Panc1 (cell line): ENCODE data around the gene ZNF608. TPM values are rescaled to one million over a fixed set of nuclear protein-coding genes. Genes with fewer than 3 reads are reported as not detected.

Experiments
- ATAC-seq: fragments of 200-7000 bp; cut with Tn5 transposase; 2 replicates; pipeline ENCODE4 v1.9.1; 2020; ENCODE audit warnings: mild to moderate bottlenecking, moderate library complexity
- BruUV-seq: library from RNA; stranded (reverse); fragments of 400-500 nt; replicated peaks from 2 replicates; lab custom pipeline; 2021; lab: Mats Ljungman, UMichigan
- CTCF ChIA-PET: fragments of 300-600 bp; sonication (Branson Sonifier 250); formaldehyde crosslinking; loops from one replicate; lab custom pipeline; 2022; ENCODE audit warnings: antibody characterized with exemption; lab: Charles Lee
- POLR2A ChIA-PET: fragments of 300-600 bp; sonication (Branson Sonifier 250); formaldehyde crosslinking; loops from one replicate; lab custom pipeline; 2022; ENCODE audit warnings: antibody characterized with exemption; lab: Charles Lee
- DNase-seq: peaks from one replicate; pipeline ENCODE4 v3.0.0-alpha.2; 2010; ENCODE audit warnings: low read depth, low spot score
- H3K27ac ChIP-seq: 2 replicates; pipeline ENCODE4 v1.5.1; 2011; ENCODE audit warnings: mild to moderate bottlenecking, low read length, inconsistent platforms
- H3K27me3 ChIP-seq: fragments of 200-500 bp; sonication (Bioruptor generic); 2 replicates; pipeline ENCODE4 v1.6.0; 2014; ENCODE audit warnings: low read length, inconsistent platforms; ENCODE audit not compliant: control insufficient read depth, insufficient read depth
- H3K36me3 ChIP-seq: fragments of 200-500 bp; sonication (Bioruptor generic); 2 replicates; pipeline ENCODE4 v1.5.1; 2014; ENCODE audit warnings: inconsistent platforms, mild to moderate bottlenecking, low read length, moderate library complexity; ENCODE audit not compliant: control insufficient read depth, insufficient read depth
- H3K4me1 ChIP-seq: 2 replicates; pipeline ENCODE4 v1.5.1; 2011; ENCODE audit warnings: inconsistent platforms, mild to moderate bottlenecking, low read length, moderate library complexity; ENCODE audit not compliant: control insufficient read depth, insufficient read depth
- H3K4me3 ChIP-seq, 2 experiments: 2 replicates each; pipeline ENCODE4 v1.5.1; 2011 to 2012; ENCODE audit warnings: low read depth in 2 of 2, low read length in 2 of 2, mild to moderate bottlenecking in 2 of 2, inconsistent platforms in 1 of 2, moderate library complexity in 1 of 2
- H3K9me3 ChIP-seq: fragments of 200-500 bp; sonication (Bioruptor generic); 2 replicates; pipeline ENCODE4 v1.5.1; 2014; ENCODE audit warnings: low read depth, mild to moderate bottlenecking, inconsistent platforms, low read length, moderate library complexity; ENCODE audit not compliant: control insufficient read depth, insufficient read depth
- CTCF ChIP-seq: fragments of 450-650 bp; IDR thresholded peaks from 2 replicates; pipeline ENCODE4 v1.5.1; 2017; ENCODE audit warnings: mild to moderate bottlenecking
- POLR2AphosphoS5 ChIP-seq: IDR thresholded peaks from 2 replicates; pipeline ENCODE4 v1.6.1; 2012; ENCODE audit warnings: mild to moderate bottlenecking, low read depth, low read length, moderate library complexity
- REST ChIP-seq, 2 experiments: IDR thresholded peaks; 2 replicates each; pipeline ENCODE4 v1.6.1; 2011 to 2012; ENCODE audit warnings: low read depth in 2 of 2, control low read depth in 1 of 2, low read length in 1 of 2, mild to moderate bottlenecking in 1 of 2, moderate library complexity in 1 of 2; ENCODE audit not compliant: insufficient read depth in 1 of 2
- SIN3A ChIP-seq: IDR thresholded peaks from 2 replicates; pipeline ENCODE4 v1.6.1; 2012; ENCODE audit warnings: low read depth, mild to moderate bottlenecking, low read length, moderate library complexity, borderline replicate concordance; ENCODE audit not compliant: insufficient read depth
- TCF7L2 ChIP-seq: IDR thresholded peaks from 2 replicates; pipeline ENCODE4 v1.6.1; 2011; ENCODE audit warnings: mild to moderate bottlenecking, low read depth, low read length, inconsistent platforms
- in situ Hi-C: cut with HindIII; loops from 2 replicates; pipeline ENCODE4 v1.10.0; 2016; ENCODE audit warnings: low sequenced_read_pairs, low pct_unique_long_range_greater_than_20kb
- intact Hi-C: fragments of 100-400 bp; cut with micrococcal nuclease; formaldehyde crosslinking; loops from one replicate; pipeline ENCODE4 v1.10.0; 2022; ENCODE audit not compliant: unreplicated experiment
- total RNA-seq: library from RNA; stranded (reverse); gene quantifications from one replicate; pipeline ENCODE4 v1.2.1, GENCODE V29; 2021; ENCODE audit not compliant: unreplicated experiment

The ZNF608 gene
- total RNA-seq, 1 experiment from 2014 or later: 37.5 TPM

GRCh38 chr5:124703995-124704394 is 42.4 kb downstream of the ZNF608 start:
- no peak for ATAC-seq
- in situ Hi-C loops (no loop called here), intact Hi-C loops (no loop called here)
- no peak for DNase-seq
- no TSS peak for BruUV-seq
- peak overlapping the region; percentile 86 for H3K27ac ChIP-seq
- H3K36me3 ChIP-seq: no peaks in the 10 kb centered on the region
- POLR2A ChIA-PET: no interaction called here
- TF ChIP-seq POLR2AphosphoS5 (no peak), CTCF (no peak), REST (IDR thresholded peaks at IDR 0.05; ENCODE audit: insufficient read depth in 1 of 2, low read depth in 2 of 2, low read length in 1 of 2) (no peak), SIN3A (no peak), TCF7L2 (no peak)
- H3K9me3 ChIP-seq: no peaks in the 10 kb centered on the region
- CTCF ChIA-PET: no interaction called here
- H3K4me3 ChIP-seq: no peak overlapping the region
- H3K4me1 ChIP-seq: peaks cover 91% of the 10 kb centered on the region
- no peaks in the 10 kb centered on the region for H3K27me3 ChIP-seq

- Histone ChIP-seq H3K4me1 (peaks cover 95% of the 10 kb centered on the region), H3K27me3 (no peaks in the 10 kb centered on the region), H3K9me3 (no peaks in the 10 kb centered on the region), H3K36me3 (no peaks in the 10 kb centered on the region), H3K4me3 (no peak overlapping the region), H3K27ac (peak overlapping the region; percentile 86)
- intact Hi-C loops (no loop called here), in situ Hi-C loops (no loop called here)
- POLR2A ChIA-PET: interaction anchor here (0.6 kb wide), 1 partner anchor 20 kb away, joined by 6 read pairs; no protein-coding TSS in a partner anchor
- BruUV-seq: no TSS peak
- TF ChIP-seq CTCF: no peak
- no peak for TF ChIP-seq POLR2AphosphoS5
- TF ChIP-seq REST (IDR thresholded peaks at IDR 0.05; ENCODE audit: insufficient read depth in 1 of 2, low read depth in 2 of 2, low read length in 1 of 2): no peak
- TF ChIP-seq SIN3A: no peak
- no peak for TF ChIP-seq TCF7L2
- no peak for DNase-seq
- CTCF ChIA-PET: no interaction called here
- no peak for ATAC-seq
Observed at GRCh38 chr5:124702525-124702924, 43.9 kb downstream of the ZNF608 start.
